Activated CD4-positive, alpha-beta T cell treated with anti-CD3 and anti-CD28 coated beads, Interleukin-10, Interleukin-2, amounts not matched to agents 100 ng/mL and 50 ng/mL, durations not matched to agents 16 hours and 8 hours (primary cell): ENCODE data around the gene ZFAND2A.
"Not testable (repeated sequence)": the region's sequence is repeated elsewhere in the genome, so short reads cannot be mapped to it uniquely, and the experiment has no call there.

Source experiments
- DNase-seq: peaks from one replicate; pipeline ENCODE4 v3.0.0-alpha.2; 2020

ZFAND2A gene

DNA sequence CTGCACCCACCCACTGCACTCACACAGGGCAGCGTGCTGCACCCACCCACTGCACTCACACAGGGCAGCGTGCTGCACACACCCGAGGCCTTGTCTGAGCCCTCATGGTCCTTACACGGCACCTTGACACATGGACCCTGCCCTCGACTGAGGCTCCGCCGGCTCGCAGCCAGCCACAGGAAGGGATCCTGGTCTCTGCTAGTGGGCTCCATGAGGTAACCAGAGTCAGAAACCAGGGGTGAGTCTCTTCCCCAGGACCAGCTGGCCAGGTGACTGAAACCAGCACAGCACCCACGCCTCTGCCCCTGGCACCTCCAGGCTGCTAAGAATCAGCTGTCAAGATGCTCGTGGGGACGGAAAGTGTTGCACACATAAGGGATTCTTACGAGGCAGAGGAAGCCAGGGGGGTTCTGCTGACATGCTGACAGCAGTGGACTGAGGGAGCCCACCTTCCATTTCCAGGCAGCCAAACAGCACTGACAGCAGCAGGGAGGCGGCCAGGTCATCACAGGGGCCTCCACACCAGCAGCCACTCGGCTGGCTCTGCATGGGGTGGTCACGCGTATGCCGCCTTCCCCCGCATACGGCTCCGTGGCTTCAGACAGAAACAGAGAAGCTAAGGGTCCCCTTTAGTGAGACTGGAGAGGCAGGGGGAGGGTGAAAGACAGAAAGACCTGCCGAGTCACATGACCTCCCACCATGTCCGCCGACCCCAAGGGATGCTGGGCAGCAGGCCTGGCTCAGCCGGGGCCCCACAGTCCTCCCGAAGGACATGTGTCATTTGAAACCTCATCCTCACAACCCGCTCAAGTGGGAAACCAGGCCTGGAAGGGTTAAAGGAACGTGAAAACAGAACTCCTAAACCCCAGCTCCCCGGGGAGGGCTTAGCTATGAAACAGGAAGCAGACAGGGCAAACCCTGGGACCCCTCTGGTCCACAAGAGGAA lies 37.8 kb downstream of the ZFAND2A start:
- no peak for DNase-seq

DNA sequence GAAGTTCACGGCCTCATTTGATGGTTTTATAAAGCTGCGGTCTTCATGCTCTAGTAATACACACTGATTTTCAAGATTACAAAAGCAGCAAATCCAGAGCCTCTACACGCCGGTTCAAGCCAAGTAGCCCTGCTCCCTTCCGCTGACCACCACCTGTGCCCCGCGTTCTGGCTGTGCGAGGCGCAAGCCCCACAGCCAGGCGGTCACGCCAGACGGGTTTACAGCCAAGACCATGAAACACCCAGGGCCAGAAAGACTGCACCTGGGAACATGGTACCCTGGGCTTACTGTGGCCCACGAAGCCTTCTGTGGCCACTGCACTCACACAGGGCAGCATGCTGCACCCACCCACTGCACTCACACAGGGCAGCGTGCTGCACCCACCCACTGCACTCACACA lies 38.5 kb downstream of the ZFAND2A start:
- no peak for DNase-seq

DNA sequence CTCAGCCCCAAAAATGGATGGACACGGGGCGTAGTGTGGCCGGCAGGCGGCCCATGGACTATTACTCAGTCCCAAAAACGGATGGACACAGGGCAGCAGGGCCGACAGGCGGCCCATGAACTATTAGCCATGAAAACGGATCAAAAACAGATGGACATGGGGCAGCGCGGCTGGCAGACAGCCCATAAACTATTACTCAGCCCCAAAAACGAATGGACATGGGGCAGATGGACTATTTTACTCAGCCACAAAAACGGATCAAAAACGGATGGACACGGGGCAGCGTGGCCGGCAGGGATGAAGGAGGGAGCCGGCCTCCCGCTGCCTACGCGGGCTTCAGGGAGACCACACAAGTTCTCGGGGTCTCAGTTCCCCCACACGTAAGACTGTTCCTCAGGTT lies 39.2 kb downstream of the ZFAND2A start:
- DNase-seq = no peak

DNA sequence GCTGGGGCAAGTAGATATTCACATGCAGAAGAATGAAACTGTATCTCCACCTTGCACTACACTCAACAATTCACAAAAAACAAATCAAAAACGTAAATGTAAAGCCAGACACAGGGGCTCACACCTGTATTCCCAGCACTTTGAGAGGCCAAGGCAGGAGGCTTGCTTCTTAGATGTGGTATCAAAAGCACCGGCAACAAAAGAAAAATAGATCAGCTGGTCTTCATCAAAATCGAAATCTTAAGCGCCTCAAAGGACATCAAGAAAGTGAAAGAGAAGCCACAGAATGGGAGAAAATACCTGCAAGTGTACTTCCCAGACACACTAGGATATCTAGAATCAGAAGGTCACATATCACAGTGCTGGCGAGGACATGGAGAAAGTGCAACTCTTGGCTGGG lies 40.8 kb downstream of the ZFAND2A start:
- no peak for DNase-seq

DNA sequence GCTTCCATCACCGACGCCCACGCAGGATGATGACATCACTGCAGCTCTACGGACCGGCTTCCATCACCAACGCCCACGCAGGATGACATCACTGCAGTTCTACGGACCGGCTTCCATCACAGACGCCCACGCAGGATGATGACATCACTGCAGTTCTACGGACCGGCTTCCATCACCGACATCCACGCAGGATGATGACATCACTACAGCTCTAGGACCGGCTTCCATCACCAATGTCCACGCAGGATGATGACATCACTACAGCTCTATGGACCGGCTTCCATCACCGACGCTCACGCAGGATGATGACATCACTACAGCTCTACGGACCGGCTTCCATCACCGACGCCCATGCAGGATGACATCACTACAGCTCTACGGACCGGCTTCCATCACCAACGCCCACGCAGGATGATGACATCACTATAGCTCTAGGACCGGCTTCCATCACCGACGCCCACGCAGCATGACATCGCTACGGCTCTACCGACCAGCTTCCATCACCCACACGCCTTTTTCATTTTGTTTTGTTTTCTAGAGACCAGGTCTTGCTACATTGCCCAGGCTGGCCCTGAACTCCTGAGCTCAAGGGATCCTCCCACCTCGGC lies 42.6 kb downstream of the ZFAND2A start:
- no peak for DNase-seq

DNA sequence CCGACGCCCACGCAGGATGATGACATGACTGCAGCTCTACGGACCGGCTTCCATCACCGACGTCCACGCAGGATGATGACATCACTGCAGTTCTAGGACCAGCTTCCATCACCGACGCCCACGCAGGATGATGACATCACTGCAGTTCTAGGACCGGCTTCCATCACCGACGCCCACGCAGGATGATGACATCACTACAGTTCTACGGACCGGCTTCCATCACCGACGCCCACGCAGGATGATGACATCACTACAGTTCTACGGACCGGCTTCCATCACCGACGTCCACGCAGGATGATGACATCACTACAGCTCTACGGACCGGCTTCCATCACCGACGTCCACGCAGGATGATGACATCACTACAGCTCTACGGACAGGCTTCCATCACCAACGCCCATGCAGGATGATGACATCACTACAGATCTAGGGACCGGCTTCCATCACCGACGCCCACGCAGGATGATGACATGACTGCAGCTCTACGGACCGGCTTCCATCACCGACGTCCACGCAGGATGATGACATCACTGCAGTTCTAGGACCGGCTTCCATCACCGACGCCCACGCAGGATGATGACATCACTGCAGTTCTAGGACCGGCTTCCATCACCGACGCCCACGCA lies 43.5 kb downstream of the ZFAND2A start:
- DNase-seq = not testable (repeated sequence)

DNA sequence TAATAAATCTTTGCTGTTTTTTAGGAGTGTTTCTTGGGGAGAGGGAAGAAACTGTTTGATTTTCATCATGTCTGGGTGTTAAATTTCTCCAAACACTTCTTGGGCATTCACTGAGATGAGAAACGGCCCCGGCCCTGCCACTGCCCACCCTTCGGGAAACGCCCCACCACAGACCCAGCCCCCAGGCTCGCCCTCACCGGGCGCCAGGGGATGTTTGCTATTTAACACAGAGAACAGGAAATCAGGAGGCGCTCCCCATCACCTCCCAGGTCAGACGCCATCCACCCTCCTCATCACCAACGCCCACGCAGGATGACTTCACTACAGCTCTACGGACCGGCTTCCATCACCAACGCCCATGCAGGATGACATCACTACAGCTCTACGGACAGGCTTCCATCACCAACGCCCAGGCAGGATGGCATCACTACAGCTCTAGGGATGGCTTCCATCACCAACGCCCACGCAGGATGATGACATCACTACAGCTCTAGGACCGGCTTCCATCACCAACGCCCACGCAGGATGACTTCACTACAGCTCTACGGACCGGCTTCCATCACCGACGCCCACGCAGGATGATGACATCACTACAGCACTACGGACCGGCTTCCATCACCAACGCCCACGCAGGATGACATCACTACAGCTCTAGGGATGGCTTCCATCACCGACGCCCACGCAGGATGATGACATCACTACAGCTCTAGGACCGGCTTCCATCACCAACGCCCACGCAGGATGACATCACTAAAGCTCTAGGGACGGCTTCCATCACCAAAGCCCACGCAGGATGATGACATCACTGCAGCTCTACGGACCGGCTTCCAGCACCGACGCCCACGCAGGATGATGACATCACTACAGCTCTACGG lies 44.6 kb downstream of the ZFAND2A start:
- not testable (repeated sequence) for DNase-seq

DNA sequence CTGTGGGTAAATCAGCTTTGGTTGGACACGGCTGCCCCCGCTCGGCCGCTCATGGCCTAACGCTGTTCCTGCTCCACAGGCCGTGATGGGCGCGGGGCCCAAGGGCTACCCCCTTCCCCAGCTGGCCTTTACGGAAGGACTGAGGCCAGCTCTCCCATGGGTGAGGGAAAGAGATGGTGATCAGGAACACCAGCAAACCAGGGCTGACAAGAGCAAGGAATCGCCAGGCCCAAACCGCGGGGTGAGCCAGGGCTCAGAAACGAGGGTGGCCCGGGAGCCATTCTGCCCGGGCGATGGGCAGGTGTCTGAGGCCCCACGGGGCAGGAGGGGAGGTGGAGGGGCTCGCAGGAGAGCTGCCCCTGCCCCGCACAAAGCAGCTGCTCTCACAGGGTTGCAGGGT lies 45.5 kb downstream of the ZFAND2A start:
- DNase-seq = no peak

DNA sequence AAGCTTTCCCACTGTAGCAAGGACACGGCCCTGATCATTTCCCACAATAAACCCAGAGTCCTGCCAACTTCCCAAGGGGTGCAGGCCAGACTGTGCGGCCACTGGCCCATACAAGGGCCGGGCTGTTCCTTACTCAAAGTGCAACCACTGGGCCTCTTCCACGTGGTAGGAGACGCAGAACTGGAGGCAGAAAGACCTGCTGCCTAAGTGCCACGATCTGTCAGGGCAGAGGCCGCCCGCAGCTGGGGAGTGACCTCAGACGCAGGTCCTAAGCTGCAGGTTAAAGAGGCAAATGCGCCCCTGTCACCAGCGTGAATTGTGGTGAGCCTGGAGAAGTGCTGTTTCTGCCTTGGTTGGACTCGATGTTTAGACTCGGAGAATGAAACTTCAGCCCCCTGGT lies 45.9 kb downstream of the ZFAND2A start:
- no peak for DNase-seq

DNA sequence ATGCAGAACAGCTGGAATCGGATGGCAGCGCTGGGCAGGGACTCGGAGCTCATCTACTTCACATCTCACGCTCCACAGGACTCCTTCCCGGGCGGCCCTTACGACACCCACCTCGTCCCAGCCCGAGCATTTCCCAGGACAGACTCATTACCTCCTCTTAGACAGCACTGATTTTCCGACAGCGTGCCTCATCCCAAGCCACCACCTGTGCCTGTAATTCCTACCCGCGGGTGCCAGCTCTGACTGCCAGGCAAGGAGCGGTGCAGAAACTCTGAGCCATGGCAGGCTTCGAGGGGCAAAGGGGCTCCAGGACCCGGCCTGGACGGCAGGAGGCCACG lies 46.5 kb downstream of the ZFAND2A start:
- no peak for DNase-seq

DNA sequence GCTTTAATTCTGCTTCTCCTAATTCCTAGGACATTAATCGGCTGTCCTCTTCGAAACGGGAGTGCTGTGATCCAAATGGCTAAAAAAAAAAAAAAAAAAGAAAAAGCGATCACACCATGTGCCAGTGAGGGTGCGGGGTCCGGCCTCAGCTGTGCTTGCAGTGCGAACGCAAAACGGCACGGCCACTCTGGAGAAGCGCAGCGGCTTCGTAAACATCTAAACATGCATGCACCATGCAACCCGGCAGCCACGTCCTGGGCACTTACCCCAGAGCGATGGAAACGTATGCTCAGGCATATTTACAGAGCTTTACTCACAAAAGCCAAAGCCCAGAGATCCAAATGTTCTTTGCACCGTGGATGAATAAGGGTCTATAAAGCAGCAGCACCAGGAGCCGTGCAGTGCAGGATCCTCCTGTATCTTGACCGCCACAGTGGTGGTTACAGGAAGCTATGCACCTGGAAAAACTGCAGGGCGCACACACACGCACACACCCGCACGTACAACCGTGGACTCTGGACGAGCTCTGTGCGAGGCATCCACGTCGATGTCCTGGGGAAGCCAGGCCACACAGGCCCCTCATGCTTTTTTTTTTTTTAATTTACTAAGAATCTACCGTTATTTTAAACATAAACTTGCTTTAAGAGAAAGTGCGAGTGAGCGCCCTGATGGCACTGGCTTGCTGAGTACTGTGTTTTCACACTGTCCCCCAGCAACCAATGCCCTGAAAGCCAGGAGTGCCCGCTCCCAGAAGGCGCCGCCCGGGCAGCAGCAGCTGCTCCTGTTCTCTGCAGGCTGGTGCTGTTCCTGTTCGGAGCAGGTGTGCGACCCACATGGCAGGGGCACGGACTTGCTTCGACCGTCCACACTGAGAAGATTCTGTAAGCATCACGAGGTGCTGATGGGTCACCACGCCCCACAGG lies 47.1 kb downstream of the ZFAND2A start:
- no peak for DNase-seq

DNA sequence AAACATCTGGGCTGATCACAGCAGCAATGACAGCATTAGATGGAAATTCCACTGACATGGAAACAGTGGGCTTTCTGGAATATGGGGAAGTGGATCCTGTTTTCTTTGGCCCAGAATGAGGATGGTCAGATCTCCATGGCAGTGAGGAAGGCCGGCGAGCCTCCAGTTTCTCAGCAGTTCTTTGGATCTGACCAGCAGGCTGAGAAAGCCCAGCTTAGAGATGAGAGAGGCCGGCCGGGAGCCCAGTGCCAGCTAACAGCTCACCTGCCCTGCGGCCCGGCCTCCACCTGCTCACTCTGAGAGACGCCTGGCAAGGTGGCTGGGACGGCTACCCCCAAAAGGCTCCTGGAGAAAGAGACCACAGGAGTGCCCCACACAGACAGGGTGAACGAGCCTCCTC lies 47.9 kb downstream of the ZFAND2A start:
- DNase-seq = no peak

DNA sequence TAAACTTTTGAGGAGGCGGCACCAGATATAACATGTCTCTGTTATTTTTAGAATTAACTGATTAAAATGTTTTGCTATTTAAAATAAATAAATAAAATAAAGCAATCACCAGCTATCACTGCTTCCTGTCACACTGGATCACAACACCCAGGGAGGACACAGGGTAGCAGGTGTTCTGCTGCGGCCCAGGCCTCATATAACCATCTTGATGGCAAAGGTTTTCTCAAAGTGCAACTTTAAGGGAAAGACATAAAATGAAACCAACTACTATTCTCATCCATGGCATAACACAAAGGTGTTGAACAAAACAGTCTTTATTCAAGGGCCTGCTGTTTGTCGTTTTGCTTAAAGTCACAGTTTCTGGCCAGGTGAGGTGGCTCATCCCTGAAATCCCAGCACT lies 48.8 kb downstream of the ZFAND2A start:
- DNase-seq = no peak

DNA sequence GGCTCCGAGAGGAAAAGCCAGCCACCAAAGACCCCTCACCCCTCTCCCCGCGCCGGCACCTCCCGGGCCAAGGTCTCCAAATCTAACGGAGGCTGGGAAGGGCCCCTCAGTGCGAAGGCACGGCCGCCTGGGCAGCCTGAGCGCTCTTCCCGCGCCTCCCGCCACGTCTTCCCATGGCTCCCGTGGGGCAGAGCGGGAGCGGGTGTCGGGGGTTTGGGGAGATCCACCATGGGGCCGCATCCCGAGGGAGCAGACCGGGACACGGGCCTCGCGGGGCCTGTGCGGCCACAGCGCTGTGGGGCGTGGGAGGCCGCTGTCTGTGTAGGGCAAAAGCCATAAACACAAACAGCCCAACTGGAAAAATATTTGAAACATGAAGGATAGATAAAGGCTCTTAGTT lies 49.6 kb downstream of the ZFAND2A start:
- DNase-seq = no peak

DNA sequence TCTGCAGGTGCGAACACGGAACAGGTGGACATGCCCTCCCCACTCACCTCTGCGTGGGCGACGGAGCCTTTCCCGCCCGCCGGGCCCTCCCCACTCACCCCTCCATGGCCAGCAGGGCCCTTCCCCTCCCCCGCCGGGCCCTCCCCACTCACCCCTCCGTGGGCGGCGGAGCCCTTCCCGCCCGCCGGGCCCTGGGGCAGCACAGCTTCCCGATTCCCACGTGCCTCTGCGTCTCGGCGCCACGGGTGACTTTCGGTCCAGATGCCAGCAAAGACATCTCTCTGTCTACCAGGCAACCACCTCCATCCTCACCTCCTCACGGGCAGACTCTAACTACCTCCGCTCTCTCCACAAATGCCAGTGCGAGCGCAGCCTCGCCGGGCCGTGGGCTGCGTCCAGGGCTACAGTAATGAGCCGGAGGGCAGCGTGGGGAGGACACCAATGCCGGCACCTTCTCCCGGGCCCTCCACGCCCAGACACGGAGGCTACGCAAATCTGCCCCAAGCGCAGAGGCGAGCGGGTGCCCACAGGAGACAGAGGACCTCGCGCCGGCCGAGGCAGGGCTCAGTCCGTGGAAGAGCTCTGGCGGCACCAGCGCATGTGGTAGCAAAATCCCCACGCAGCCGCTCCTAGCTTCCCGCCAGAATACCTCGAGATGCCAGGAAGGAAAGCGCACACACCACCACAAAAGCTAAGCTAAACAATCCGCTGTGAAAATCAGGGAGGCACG lies 50.2 kb downstream of the ZFAND2A start:
- no peak for DNase-seq

DNA sequence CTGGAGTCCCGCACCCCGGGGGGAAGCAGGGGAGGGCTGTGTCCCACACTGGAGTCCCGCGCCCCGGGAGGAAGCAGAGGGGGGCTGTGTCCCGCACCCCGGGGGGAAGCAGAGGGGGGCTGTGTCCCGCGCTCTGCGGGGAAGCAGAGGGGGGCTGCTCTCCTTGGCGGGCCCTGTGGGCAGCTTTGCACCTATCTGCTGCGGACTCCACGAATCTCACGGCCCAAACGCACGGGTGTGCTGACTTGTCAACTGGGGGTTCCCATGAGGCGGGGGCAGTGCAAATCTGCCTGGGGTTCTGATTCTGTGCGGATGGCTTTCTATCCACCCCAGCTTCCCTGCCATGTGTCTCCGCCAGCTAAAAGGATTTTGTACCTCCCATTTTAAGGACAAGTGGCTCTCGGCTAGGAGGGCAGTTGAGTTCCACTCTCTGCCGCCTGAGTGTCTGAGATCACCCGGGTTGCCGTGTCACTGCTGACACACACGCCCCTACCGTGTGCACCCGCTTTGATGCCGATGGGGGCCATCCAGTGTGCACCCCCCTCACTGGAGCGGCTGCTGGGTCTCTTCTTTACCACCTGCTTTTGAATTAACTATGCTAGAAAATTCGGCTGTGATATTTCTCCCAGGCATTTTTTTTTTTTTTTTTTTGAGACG lies 51.6 kb downstream of the ZFAND2A start:
- DNase-seq = no peak

DNA sequence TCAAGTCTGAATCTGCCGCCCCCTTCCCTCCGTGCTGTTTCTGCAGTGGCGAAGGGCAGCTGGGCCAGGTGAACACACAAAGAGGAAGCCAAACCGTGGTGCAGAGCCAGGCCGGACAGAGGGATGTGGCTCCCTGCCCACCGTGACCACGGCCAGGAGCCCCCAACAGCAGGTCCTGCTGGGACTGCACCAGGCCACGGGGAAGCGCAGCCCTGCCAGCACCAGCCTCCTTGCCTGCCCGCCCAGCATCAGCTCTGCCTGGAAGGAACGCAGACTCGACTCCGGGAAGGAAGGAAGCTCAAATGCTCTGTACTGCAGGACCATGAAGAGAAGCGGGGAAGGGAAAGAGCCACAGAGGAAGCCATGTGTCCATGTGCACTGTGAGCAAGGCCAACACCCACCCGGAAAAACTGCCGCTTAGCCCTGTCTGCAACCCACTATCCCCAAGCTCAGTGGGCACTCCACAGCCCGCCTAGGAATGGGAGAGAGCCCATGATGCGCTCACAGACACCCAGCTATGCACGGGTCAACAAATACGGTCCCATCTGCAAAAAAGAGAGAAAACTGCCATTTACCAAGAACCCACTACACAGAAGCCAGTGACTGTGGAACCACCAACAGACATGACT lies 53.1 kb downstream of the ZFAND2A start:
- no peak for DNase-seq

DNA sequence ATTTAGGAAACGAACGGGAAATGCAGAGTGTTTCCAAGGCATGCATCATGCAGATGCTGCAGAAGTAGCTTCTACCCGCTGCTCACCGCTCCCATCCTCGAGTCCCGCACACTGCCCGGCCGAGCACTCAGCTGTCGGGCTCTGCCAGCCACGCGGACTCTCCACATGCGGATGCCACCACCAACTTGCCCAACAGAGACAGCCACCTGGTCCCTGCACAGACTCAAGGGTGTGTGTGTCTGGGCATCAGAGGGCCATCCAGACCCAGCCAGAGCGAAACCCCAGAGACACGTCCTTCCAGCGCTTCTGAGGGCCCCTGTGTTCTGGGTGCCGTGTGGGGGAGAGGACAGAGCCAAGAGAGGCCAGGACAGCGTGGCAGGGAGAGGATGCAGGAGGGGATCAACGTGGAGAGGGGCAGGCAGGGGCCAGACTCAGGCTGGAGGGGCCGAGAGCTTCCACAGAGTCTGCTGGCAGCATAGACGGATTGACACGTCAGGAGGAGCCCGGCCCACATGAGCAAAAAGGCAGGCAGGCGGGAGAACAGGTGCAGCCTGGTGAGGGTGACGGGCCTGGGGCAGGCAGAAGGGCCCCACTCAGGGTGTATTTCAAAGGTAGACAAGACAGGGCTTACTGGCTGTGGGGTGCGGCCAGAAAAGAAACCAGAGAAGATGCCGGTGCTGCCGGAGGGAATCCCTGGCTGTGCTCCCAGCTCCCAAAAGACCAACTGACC lies 53.8 kb downstream of the ZFAND2A start:
- DNase-seq = no peak

DNA sequence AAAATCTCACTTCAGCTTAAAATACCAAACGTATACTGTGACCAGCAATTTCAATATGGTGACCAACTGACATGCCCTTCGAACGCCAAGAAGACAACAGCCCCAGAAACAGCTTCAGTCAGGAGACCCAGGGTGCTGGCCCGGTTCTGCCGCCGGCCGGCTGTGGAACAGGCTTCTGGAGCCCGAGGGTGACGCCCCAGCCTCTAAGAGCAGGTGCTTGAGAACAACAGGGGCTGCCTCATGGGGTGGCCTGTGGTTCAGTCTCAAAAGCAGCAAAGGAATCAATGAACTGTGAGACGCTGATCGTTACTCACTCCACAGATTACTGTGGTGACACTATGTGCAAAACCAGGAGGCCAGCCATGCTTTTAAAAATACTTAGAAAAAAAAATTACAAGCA lies 54.8 kb downstream of the ZFAND2A start:
- no peak for DNase-seq
